ENCODE data around the gene SIM2.

Gene SIM2

GRCh38 chr21:36717976-36718375 lies 19.1 kb downstream of the SIM2 start:
- no peak overlapping the region for H3K4me3 ChIP-seq (ENCODE audit: low read length in 2 of 2)
- no peaks in the 10 kb centered on the region for H3K36me3 ChIP-seq (ENCODE audit: control insufficient read depth in 2 of 2, insufficient read depth in 2 of 2, low read length in 2 of 2)
- peaks cover 0 to 2% of the 10 kb centered on the region in 2 donors for H3K9me3 ChIP-seq (ENCODE audit: control insufficient read depth in 2 of 2, low read length in 2 of 2)
- no peak overlapping the region for H3K9ac ChIP-seq (ENCODE audit: low read length in 2 of 2)
- peaks cover 3% of the 10 kb centered on the region for H3K4me1 ChIP-seq (ENCODE audit: control insufficient read depth, insufficient read depth, low read length)
- H3K27me3 ChIP-seq (ENCODE audit: control insufficient read depth in 1 of 2, insufficient read depth in 2 of 2, low read length in 2 of 2) = peaks cover 22 to 33% of the 10 kb centered on the region in 2 donors
- H3K27ac ChIP-seq (ENCODE audit: low read length) = no peak overlapping the region

- peaks cover 21 to 29% of the 10 kb centered on the region in 2 donors for H3K27me3 ChIP-seq (ENCODE audit: control insufficient read depth in 1 of 2, insufficient read depth in 2 of 2, low read length in 2 of 2)
- H3K9ac ChIP-seq (ENCODE audit: low read length in 2 of 2) = no peak overlapping the region
Observed at GRCh38 chr21:36718951-36719501, 20.1 kb downstream of the SIM2 start.

GRCh38 chr21:36719614-36720013 lies 20.7 kb downstream of the SIM2 start:
- H3K27ac ChIP-seq (ENCODE audit: low read length) = no peak overlapping the region

More at GRCh38 chr21:36718951-36719501, 20.1 kb downstream of the SIM2 start:
- H3K9me3 ChIP-seq (ENCODE audit: control insufficient read depth in 2 of 2, low read length in 2 of 2) = peaks cover 0 to 2% of the 10 kb centered on the region in 2 donors
- H3K4me3 ChIP-seq (ENCODE audit: low read length in 2 of 2) = no peak overlapping the region
- H3K36me3 ChIP-seq (ENCODE audit: control insufficient read depth in 2 of 2, insufficient read depth in 2 of 2, low read length in 2 of 2) = no peaks in the 10 kb centered on the region
- H3K4me1 ChIP-seq (ENCODE audit: control insufficient read depth, insufficient read depth, low read length) = peaks cover 3% of the 10 kb centered on the region
- H3K27ac ChIP-seq (ENCODE audit: low read length) = no peak overlapping the region

GRCh38 chr21:36721817-36722216 lies 22.9 kb downstream of the SIM2 start:
- Histone ChIP-seq H3K36me3 (ENCODE audit: control insufficient read depth in 2 of 2, insufficient read depth in 2 of 2, low read length in 2 of 2) (no peaks in the 10 kb centered on the region), H3K27me3 (ENCODE audit: control insufficient read depth in 1 of 2, insufficient read depth in 2 of 2, low read length in 2 of 2) (peaks cover 13 to 18% of the 10 kb centered on the region in 2 donors), H3K4me1 (ENCODE audit: control insufficient read depth, insufficient read depth, low read length) (peaks cover 3% of the 10 kb centered on the region), H3K27ac (ENCODE audit: low read length) (no peak overlapping the region), H3K9me3 (ENCODE audit: control insufficient read depth in 2 of 2, low read length in 2 of 2) (peaks cover 0 to 2% of the 10 kb centered on the region in 2 donors), H3K4me3 (ENCODE audit: low read length in 2 of 2) (no peak overlapping the region), H3K9ac (ENCODE audit: low read length in 2 of 2) (no peak overlapping the region)

More at GRCh38 chr21:36719614-36720013, 20.7 kb downstream of the SIM2 start:
- no peak overlapping the region for H3K9ac ChIP-seq (ENCODE audit: low read length in 2 of 2)
- no peak overlapping the region for H3K4me3 ChIP-seq (ENCODE audit: low read length in 2 of 2)
- peaks cover 3% of the 10 kb centered on the region for H3K4me1 ChIP-seq (ENCODE audit: control insufficient read depth, insufficient read depth, low read length)
- H3K9me3 ChIP-seq (ENCODE audit: control insufficient read depth in 2 of 2, low read length in 2 of 2) = peaks cover 0 to 2% of the 10 kb centered on the region in 2 donors
- peaks cover 18 to 24% of the 10 kb centered on the region in 2 donors for H3K27me3 ChIP-seq (ENCODE audit: control insufficient read depth in 1 of 2, insufficient read depth in 2 of 2, low read length in 2 of 2)
- H3K36me3 ChIP-seq (ENCODE audit: control insufficient read depth in 2 of 2, insufficient read depth in 2 of 2, low read length in 2 of 2) = no peaks in the 10 kb centered on the region

DNA sequence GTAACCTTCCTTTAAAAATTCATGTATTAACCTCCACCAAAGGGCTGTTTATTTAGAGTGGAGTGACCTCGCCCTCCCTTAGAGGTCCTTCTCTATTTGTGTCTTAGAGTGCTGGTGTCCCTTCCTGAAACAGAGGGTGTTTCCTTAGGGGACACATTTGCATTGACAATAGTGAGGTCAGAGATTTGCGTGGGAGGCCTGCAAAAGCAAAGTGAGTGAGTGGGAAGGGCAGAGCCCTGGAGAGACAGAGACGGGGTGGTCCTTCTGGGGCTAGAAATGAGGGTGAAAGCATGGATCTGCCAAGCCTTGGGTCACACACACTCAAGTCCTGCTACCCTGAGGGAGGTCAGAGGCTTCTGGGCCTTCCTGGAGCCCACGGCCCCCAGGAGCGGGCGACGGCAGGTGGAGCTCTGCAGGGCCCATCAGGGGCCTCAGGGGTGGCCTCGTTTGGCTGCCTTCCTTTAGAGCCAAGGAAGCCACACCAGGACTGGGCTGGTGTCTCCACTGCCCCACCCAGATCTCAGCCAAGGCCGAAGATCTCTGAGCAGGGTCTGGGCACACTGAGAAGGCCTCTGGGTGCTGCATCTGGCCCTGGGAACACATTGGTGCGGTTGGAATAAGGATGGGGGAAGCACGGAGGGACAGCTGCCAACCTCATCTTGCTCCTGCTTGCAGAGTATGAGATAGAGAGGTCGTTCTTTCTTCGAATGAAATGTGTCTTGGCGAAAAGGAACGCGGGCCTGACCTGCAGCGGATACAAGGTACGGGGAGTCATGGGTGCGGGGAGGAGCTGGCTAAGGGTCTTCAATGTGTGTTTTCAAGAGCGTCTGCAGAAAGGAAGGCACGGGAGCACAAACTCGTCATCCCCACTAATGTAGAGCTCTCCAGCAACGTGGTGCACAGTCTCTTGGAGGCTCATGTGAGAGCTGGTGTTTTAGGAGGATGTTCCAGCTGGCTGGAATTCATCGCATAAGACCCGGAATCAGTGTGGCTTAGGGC lies 23.8 kb downstream of the SIM2 start:
- peaks cover 3% of the 10 kb centered on the region for H3K4me1 ChIP-seq (ENCODE audit: control insufficient read depth, insufficient read depth, low read length)
- no peak overlapping the region for H3K4me3 ChIP-seq (ENCODE audit: low read length in 2 of 2)
- H3K36me3 ChIP-seq (ENCODE audit: control insufficient read depth in 2 of 2, insufficient read depth in 2 of 2, low read length in 2 of 2) = no peaks in the 10 kb centered on the region
- peaks cover 0 to 2% of the 10 kb centered on the region in 2 donors for H3K9me3 ChIP-seq (ENCODE audit: control insufficient read depth in 2 of 2, low read length in 2 of 2)
- H3K27ac ChIP-seq (ENCODE audit: low read length) = no peak overlapping the region
- H3K27me3 ChIP-seq (ENCODE audit: control insufficient read depth in 1 of 2, insufficient read depth in 2 of 2, low read length in 2 of 2) = peaks cover 13 to 18% of the 10 kb centered on the region in 2 donors
- no peak overlapping the region for H3K9ac ChIP-seq (ENCODE audit: low read length in 2 of 2)

- H3K4me1 ChIP-seq (ENCODE audit: control insufficient read depth, insufficient read depth, low read length) = peaks cover 3% of the 10 kb centered on the region
- H3K27me3 ChIP-seq (ENCODE audit: control insufficient read depth in 1 of 2, insufficient read depth in 2 of 2, low read length in 2 of 2) = peaks cover 9 to 16% of the 10 kb centered on the region in 2 donors
- H3K27ac ChIP-seq (ENCODE audit: low read length) = no peak overlapping the region
- H3K9ac ChIP-seq (ENCODE audit: low read length in 2 of 2) = no peak overlapping the region
- peaks cover 0 to 2% of the 10 kb centered on the region in 2 donors for H3K9me3 ChIP-seq (ENCODE audit: control insufficient read depth in 2 of 2, low read length in 2 of 2)
- no peak overlapping the region for H3K4me3 ChIP-seq (ENCODE audit: low read length in 2 of 2)
- H3K36me3 ChIP-seq (ENCODE audit: control insufficient read depth in 2 of 2, insufficient read depth in 2 of 2, low read length in 2 of 2) = no peaks in the 10 kb centered on the region
Observed at GRCh38 chr21:36723371-36723881, 24.5 kb downstream of the SIM2 start.

DNA sequence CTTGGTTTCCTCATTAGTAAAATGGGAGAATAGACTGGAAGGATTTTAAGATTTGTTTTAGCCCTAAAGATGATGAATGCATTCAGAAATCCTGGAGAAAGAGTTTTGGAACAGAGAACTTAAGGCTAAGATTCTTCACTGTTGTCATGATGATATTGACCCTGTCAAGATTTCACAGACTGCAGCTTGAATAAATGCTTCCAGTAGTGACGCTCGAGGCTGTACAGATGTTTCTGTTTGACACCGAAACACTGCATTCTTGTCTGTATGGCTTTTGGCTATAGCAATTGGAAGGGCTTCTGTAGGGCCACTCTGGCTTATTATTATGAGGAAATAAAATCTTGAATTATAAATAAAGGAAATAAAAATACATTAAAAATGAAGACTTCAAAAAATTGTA lies 25.7 kb downstream of the SIM2 start:
- Histone ChIP-seq H3K9ac (ENCODE audit: low read length in 2 of 2) (no peak overlapping the region), H3K9me3 (ENCODE audit: control insufficient read depth in 2 of 2, low read length in 2 of 2) (peaks cover 0 to 2% of the 10 kb centered on the region in 2 donors), H3K36me3 (ENCODE audit: control insufficient read depth in 2 of 2, insufficient read depth in 2 of 2, low read length in 2 of 2) (no peaks in the 10 kb centered on the region), H3K27me3 (ENCODE audit: control insufficient read depth in 1 of 2, insufficient read depth in 2 of 2, low read length in 2 of 2) (peaks cover 8 to 11% of the 10 kb centered on the region in 2 donors), H3K4me3 (ENCODE audit: low read length in 2 of 2) (no peak overlapping the region), H3K27ac (ENCODE audit: low read length) (no peak overlapping the region), H3K4me1 (ENCODE audit: control insufficient read depth, insufficient read depth, low read length) (no peaks in the 10 kb centered on the region)

DNA sequence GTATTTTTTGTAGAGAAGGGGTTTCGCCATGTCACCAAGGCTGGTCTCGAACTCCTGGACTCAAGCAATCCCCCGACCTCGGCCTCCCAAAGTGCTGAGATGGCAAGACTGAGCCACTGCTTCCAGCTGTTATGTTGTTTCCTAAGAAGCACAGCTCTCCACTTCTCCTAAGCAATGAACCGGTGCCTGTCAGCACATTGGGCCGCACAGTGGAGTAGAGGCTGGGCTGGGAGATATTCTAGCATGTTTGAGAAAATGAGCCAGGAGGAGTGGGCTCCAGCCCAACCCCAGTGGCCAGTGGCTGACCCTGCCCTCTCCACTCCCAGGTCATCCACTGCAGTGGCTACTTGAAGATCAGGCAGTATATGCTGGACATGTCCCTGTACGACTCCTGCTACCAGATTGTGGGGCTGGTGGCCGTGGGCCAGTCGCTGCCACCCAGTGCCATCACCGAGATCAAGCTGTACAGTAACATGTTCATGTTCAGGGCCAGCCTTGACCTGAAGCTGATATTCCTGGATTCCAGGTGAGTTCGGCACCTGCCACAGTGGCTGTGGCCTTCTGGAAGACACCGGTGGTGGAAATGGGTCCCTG lies 27.0 kb downstream of the SIM2 start:
- no peaks in the 10 kb centered on the region for H3K4me1 ChIP-seq (ENCODE audit: control insufficient read depth, insufficient read depth, low read length)

DNA sequence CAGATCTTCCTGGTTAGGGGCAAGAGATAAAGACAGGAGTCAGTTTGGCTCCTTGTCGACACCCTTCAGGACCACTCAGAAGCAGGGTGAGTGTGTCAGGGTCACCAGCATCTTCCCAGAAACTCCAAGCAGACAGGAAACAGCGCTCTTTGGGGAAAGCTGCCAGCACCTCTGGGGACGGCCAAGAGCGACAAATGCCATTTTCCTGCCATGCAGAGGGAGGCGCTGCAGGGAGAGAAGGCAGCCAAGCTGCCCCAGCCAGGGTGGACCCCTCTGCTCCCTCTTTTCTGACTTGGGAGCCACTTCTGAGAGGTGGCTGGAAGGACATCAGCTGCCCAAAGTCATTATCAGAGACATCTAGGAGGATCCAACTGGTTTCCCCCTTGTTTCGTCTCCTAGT lies 29.0 kb downstream of the SIM2 start:
- Histone ChIP-seq H3K36me3 (ENCODE audit: control insufficient read depth in 2 of 2, insufficient read depth in 2 of 2, low read length in 2 of 2) (no peaks in the 10 kb centered on the region), H3K27ac (ENCODE audit: low read length) (no peak overlapping the region), H3K27me3 (ENCODE audit: control insufficient read depth in 1 of 2, insufficient read depth in 2 of 2, low read length in 2 of 2) (peaks cover 5 to 11% of the 10 kb centered on the region in 2 donors), H3K9ac (ENCODE audit: low read length in 2 of 2) (no peak overlapping the region), H3K9me3 (ENCODE audit: control insufficient read depth in 2 of 2, low read length in 2 of 2) (no peaks in the 10 kb centered on the region), H3K4me1 (ENCODE audit: control insufficient read depth, insufficient read depth, low read length) (no peaks in the 10 kb centered on the region), H3K4me3 (ENCODE audit: low read length in 2 of 2) (no peak overlapping the region)

More for the DNA sequence above, 27.0 kb downstream of the SIM2 start:
- no peak overlapping the region for H3K9ac ChIP-seq (ENCODE audit: low read length in 2 of 2)
- H3K9me3 ChIP-seq (ENCODE audit: control insufficient read depth in 2 of 2, low read length in 2 of 2) = peaks cover 0 to 2% of the 10 kb centered on the region in 2 donors
- H3K27me3 ChIP-seq (ENCODE audit: control insufficient read depth in 1 of 2, insufficient read depth in 2 of 2, low read length in 2 of 2) = peaks cover 8 to 13% of the 10 kb centered on the region in 2 donors
- no peaks in the 10 kb centered on the region for H3K36me3 ChIP-seq (ENCODE audit: control insufficient read depth in 2 of 2, insufficient read depth in 2 of 2, low read length in 2 of 2)
- H3K27ac ChIP-seq (ENCODE audit: low read length) = no peak overlapping the region
- no peak overlapping the region for H3K4me3 ChIP-seq (ENCODE audit: low read length in 2 of 2)

GRCh38 chr21:36728371-36729111 lies 29.6 kb downstream of the SIM2 start:
- Histone ChIP-seq H3K4me3 (ENCODE audit: low read length in 2 of 2) (no peak overlapping the region), H3K9ac (ENCODE audit: low read length in 2 of 2) (no peak overlapping the region), H3K27ac (ENCODE audit: low read length) (no peak overlapping the region), H3K4me1 (ENCODE audit: control insufficient read depth, insufficient read depth, low read length) (no peaks in the 10 kb centered on the region), H3K36me3 (ENCODE audit: control insufficient read depth in 2 of 2, insufficient read depth in 2 of 2, low read length in 2 of 2) (no peaks in the 10 kb centered on the region), H3K9me3 (ENCODE audit: control insufficient read depth in 2 of 2, low read length in 2 of 2) (no peaks in the 10 kb centered on the region), H3K27me3 (ENCODE audit: control insufficient read depth in 1 of 2, insufficient read depth in 2 of 2, low read length in 2 of 2) (peaks cover 5 to 11% of the 10 kb centered on the region in 2 donors)
